ENCODE data around the gene LIPA. TPM values are rescaled to one million over a fixed set of nuclear protein-coding genes. Genes with fewer than 3 reads are reported as not detected.

The LIPA gene
- total and polyA plus RNA-seq, 7 donors, result 23.1 to 240 (median 35.3) TPM

DNA sequence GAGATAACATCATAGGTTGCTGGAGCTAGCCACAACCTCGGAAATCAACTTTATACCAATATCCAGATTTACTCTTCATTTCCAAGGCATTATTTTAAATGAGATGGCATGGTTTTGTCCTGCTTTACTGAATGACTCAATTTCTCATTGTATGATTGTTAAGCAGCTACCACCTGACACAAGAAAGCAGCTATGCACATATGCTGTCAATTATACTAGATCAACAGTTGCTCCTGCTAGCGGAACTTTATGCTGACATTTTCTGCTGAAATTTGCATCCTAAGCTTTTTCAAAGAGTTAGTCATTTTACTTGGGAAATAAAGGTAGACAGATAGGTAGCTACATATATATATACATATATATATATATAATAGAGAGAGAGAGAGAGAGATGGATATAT lies 35.5 kb downstream of the LIPA start:
- Histone ChIP-seq H3K9me3 (no peaks in the 10 kb centered on the region), H3K27me3 (no peaks in the 10 kb centered on the region), H3K4me3 (no peak overlapping the region), H3K27ac (no peak overlapping the region), H3K36me3 (peaks cover 0 to 16% (median 0%) of the 10 kb centered on the region in 4 donors), H3K4me1 (peaks cover 0 to 11% (median 6%) of the 10 kb centered on the region in 4 donors)
- TF ChIP-seq POLR2AphosphoS5 (IDR thresholded peaks at IDR 0.05) (no peak), POLR2A (IDR thresholded peaks at IDR 0.05) (no peak), EP300 (IDR thresholded peaks at IDR 0.05) (no peak)
- TF ChIP-seq, protein P1, sequence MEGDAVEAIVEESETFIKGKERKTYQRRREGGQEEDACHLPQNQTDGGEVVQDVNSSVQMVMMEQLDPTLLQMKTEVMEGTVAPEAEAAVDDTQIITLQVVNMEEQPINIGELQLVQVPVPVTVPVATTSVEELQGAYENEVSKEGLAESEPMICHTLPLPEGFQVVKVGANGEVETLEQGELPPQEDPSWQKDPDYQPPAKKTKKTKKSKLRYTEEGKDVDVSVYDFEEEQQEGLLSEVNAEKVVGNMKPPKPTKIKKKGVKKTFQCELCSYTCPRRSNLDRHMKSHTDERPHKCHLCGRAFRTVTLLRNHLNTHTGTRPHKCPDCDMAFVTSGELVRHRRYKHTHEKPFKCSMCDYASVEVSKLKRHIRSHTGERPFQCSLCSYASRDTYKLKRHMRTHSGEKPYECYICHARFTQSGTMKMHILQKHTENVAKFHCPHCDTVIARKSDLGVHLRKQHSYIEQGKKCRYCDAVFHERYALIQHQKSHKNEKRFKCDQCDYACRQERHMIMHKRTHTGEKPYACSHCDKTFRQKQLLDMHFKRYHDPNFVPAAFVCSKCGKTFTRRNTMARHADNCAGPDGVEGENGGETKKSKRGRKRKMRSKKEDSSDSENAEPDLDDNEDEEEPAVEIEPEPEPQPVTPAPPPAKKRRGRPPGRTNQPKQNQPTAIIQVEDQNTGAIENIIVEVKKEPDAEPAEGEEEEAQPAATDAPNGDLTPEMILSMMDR (IDR thresholded peaks at IDR 0.05), result no peak
- intact Hi-C loops (cut with DNase I), result no loop called here
- DNase-seq, result no peak
- WGBS, 2 donors, result 96 to 97% methylated on average over 2 of the region's 2 CpGs

DNA sequence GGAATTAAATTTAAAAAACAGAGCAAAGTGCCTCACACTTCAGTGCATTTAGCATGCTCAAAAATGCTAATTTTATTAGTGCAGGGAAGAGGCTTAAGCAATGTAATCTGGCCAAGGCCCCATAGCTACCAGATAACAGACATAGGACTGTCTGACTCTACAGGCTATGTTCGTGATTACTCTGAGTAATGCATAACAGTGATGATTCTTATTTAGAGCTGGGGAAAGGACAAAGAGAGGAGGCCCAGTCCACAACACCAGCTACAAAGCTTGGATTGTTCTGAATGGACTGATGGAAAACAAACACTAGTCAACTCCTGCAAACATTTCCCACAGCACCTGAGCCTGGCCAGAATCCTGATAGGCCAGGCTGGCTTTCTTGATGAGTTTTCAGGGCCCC lies 36.1 kb downstream of the LIPA start:
- no peak overlapping the region for H3K27ac ChIP-seq
- no peak for DNase-seq
- intact Hi-C loops (cut with DNase I), result loop anchor here (2.0 kb wide), 1 partner anchor 283 kb away; no protein-coding TSS in a partner anchor

DNA sequence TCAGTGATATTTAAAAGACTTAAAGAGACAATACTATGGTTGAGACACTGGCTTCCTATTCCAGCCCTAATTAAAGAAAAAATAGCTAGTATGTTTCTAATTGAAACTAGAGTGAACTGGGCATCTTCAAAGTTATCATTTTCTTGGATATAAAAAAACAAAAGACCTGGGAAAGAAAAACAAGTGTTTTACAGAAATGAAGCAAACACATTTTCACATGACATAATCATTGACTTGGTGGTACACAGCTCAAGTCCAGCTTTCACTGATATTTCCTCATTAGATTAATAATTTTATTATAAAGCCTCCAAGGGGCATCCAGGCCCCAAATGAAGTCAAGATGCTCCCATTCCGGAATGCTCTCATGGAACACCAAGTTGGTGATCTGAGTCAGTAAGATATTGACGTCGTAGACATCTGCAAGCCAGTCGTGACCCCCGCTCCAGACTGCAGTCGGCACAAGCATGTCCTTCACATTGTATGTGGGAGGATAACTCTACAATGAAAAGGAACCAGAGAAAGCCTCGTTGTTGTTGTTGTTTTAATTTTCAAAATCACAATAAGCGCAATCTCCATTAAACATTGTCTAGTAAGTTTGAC lies 36.9 kb downstream of the LIPA start:
- no peak overlapping the region for H3K4me3 ChIP-seq
- peaks cover 0 to 16% (median 0%) of the 10 kb centered on the region in 4 donors for H3K36me3 ChIP-seq
- DNase-seq, result no peak
- peaks cover 0 to 13% (median 0%) of the 10 kb centered on the region in 3 donors for H3K27me3 ChIP-seq
- 94 to 95% methylated on average over 8 of the region's 8 CpGs for WGBS, 2 donors
- H3K9me3 ChIP-seq, result no peaks in the 10 kb centered on the region
- intact Hi-C loops (cut with DNase I), result loop anchor here (2.0 kb wide), 1 partner anchor 282 kb away; no protein-coding TSS in a partner anchor
- TF ChIP-seq EP300 (IDR thresholded peaks at IDR 0.05) (no peak), POLR2A (IDR thresholded peaks at IDR 0.05) (no peak), POLR2AphosphoS5 (IDR thresholded peaks at IDR 0.05) (no peak)
- TF ChIP-seq, protein P1 (IDR thresholded peaks at IDR 0.05), result no peak
- H3K4me1 ChIP-seq, result peaks cover 0 to 11% (median 6%) of the 10 kb centered on the region in 4 donors
- H3K27ac ChIP-seq, result no peak overlapping the region

More for the DNA sequence above, 36.1 kb downstream of the LIPA start:
- WGBS, 2 donors, result 86 to 87% methylated on average over 1 of the region's 1 CpG
- TF ChIP-seq EP300 (IDR thresholded peaks at IDR 0.05) (no peak), POLR2AphosphoS5 (IDR thresholded peaks at IDR 0.05) (no peak), POLR2A (IDR thresholded peaks at IDR 0.05) (no peak)
- TF ChIP-seq, protein P1 (IDR thresholded peaks at IDR 0.05), result no peak
- peaks cover 0 to 11% (median 6%) of the 10 kb centered on the region in 4 donors for H3K4me1 ChIP-seq
- H3K27me3 ChIP-seq, result peaks cover 0 to 5% (median 0%) of the 10 kb centered on the region in 3 donors
- H3K9me3 ChIP-seq, result no peaks in the 10 kb centered on the region
- no peak overlapping the region for H3K4me3 ChIP-seq
- peaks cover 0 to 16% (median 0%) of the 10 kb centered on the region in 4 donors for H3K36me3 ChIP-seq

DNA sequence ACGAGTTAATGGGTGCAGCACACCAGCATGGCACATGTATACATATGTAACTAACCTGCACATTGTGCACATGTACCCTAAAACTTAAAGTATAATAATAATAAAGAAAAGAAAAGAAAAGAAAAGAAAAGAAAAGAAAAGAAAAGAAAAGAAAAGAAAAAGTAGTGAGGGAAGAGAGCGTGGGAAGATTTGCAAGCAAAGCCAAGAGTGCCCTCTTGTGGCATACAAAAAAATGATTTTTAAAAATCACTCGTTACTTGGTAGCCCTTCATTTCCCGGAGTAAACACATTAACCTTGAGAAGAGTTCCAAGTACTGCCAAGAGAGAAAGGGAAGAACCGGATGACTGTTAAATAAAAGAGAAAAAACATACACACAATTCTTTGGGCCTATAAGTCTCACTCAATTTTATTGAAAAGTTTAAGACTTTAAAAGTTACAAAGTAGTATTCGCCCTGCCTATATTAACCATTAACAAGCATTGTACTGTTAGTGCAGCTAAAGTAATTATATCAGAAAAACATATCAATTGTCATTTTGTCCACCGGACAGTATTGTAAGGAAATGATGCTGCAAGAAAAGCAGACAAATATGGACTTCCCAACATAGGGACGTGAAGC lies 38.3 kb downstream of the LIPA start:
- 30 to 42% methylated on average over 8 of the region's 8 CpGs for WGBS, 2 donors
- intact Hi-C loops (cut with DNase I), result loop anchor here (1.0 to 2.0 kb wide), 2 partner anchors 183 to 378 kb away; no protein-coding TSS in a partner anchor

More for the DNA sequence above, 38.3 kb downstream of the LIPA start:
- Histone ChIP-seq H3K36me3 (peaks cover 0 to 16% (median 0%) of the 10 kb centered on the region in 4 donors), H3K9me3 (no peaks in the 10 kb centered on the region), H3K27ac (no peak overlapping the region), H3K27me3 (peaks cover 0 to 26% (median 1%) of the 10 kb centered on the region in 3 donors), H3K4me1 (peaks cover 0 to 14% (median 7%) of the 10 kb centered on the region in 4 donors), H3K4me3 (no peak overlapping the region)
- no peak for DNase-seq
- no peak for TF ChIP-seq POLR2A (IDR thresholded peaks at IDR 0.05)
- TF ChIP-seq, protein P1 (IDR thresholded peaks at IDR 0.05), result peak; percentile 55 to 69 (median 58)
